Lower lobe of right lung (tissue), 2 donors: ENCODE results near the gene TMCO2. TPM values are rescaled to one million over a fixed set of nuclear protein-coding genes. Genes with fewer than 3 reads are reported as not detected.

ENCODE experiments used
- ATAC-seq, 2 donors: fragments of 200-7000 bp; cut with Tn5 transposase; one replicate each; pipeline ENCODE4 v1.9.1; 2020 to 2022; ENCODE audit warnings: mild to moderate bottlenecking in 2 of 2, moderate library complexity in 2 of 2
- DNase-seq: peaks from one replicate; pipeline ENCODE4 v3.0.0-alpha.2; 2020
- H3K27ac ChIP-seq: fragments of 200-600 bp; one replicate; pipeline ENCODE4 v1.8.0; 2022
- H3K27me3 ChIP-seq: fragments of 200-600 bp; one replicate; pipeline ENCODE4 v1.8.0; 2022; ENCODE audit warnings: low read depth
- H3K36me3 ChIP-seq: fragments of 200-600 bp; one replicate; pipeline ENCODE4 v1.8.0; 2022; ENCODE audit warnings: mild to moderate bottlenecking
- H3K4me1 ChIP-seq: fragments of 200-600 bp; one replicate; pipeline ENCODE4 v1.8.0; 2022
- H3K4me3 ChIP-seq: fragments of 200-600 bp; one replicate; pipeline ENCODE4 v1.8.0; 2022; ENCODE audit warnings: mild to moderate bottlenecking
- H3K9me3 ChIP-seq: fragments of 200-600 bp; one replicate; pipeline ENCODE4 v1.8.0; 2022
- intact Hi-C: fragments of 100-400 bp; cut with DNase I; formaldehyde crosslinking; loops from one replicate; pipeline ENCODE4 v1.11.0; 2022
- total RNA-seq: library from RNA; stranded (reverse); fragmentation: NEBNext Ultra II Directional; extraction: Animal tissue kit (Norgen Biotek cat#: 25700); gene quantifications from one replicate; pipeline ENCODE4 v1.2.1, GENCODE V29; 2021
- TF ChIP-seq, protein P1 (sequence below): fragments of 200-600 bp; IDR thresholded peaks from one replicate; pipeline ENCODE4 v1.8.0; 2022; ENCODE audit warnings: antibody characterized with exemption, mild to moderate bottlenecking
- donor health status: DM: no; HTN: yes; CAD: no; lungs with severe emphysema.

The TMCO2 gene
- total RNA-seq, 1 donor from 2014 or later: not detected

DNA sequence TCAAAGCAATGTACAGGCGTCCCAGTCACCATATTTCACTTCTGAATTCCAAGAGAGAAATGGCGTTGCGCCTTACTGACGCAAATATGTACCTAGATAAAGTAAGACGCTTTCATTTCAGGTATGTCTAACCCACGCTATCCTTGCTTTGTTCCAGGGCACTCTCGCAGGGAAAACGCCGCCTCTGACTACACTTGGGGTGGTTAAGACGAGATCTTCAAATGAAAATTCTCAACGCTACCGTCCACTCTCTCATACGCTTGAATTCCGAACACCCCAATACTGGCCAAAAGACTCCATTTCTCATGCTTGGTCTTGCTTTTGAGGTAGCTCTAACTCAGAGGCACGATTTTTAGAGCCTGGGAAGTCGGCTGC is 9.6 kb downstream of the TMCO2 start:
- Histone ChIP-seq H3K4me3 (peak overlapping the region; percentile 99), H3K36me3 (peaks cover 26% of the 10 kb centered on the region), H3K27ac (peak overlapping the region; percentile 98), H3K9me3 (no peaks in the 10 kb centered on the region), H3K4me1 (peaks cover 34% of the 10 kb centered on the region), H3K27me3 (no peaks in the 10 kb centered on the region)
- ATAC-seq (peak; percentile 1 to 44), DNase-seq (no peak)
- TF ChIP-seq, protein P1, sequence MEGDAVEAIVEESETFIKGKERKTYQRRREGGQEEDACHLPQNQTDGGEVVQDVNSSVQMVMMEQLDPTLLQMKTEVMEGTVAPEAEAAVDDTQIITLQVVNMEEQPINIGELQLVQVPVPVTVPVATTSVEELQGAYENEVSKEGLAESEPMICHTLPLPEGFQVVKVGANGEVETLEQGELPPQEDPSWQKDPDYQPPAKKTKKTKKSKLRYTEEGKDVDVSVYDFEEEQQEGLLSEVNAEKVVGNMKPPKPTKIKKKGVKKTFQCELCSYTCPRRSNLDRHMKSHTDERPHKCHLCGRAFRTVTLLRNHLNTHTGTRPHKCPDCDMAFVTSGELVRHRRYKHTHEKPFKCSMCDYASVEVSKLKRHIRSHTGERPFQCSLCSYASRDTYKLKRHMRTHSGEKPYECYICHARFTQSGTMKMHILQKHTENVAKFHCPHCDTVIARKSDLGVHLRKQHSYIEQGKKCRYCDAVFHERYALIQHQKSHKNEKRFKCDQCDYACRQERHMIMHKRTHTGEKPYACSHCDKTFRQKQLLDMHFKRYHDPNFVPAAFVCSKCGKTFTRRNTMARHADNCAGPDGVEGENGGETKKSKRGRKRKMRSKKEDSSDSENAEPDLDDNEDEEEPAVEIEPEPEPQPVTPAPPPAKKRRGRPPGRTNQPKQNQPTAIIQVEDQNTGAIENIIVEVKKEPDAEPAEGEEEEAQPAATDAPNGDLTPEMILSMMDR: no peak
- intact Hi-C loops: no loop called here

DNA sequence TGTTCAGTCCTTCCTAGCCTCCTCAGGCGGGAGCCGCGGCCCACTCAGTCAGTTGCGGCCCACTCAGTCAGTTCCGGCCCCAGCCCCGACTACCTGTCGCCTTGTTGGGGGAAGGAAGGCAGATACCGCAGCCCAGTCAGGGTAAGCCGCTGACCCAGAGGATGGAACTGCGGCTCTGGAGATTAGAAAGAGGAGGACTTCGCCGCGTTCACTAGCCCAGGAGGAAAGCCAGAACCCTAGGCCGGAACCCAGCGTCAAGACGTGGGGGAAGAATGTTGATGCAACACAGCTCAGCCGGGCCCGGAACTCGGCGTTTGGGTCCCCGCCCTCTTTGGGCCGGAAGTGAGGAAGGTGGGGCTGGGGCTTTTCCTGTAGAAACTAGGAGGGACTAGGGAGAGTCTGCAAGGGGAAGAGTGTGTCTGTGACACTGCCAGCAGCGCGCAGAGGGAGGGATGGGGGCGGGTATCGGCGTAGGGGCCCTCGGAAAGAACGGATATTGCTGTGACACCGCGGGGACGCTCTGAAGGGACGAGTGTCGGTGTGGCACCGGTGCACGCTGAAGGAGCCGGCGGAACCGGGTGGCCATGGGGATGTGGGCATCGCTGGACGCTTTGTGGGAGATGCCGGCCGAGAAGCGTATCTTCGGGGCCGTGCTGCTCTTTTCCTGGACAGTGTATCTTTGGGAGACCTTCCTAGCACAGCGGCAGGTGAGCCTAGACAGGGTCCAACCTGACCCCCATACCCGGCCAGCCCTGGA is 10.1 kb downstream of the TMCO2 start, which contains the start of gene ZMPSTE24:
Gene ZMPSTE24 (plus strand): TSS at position 549 of the 757 bp plus-strand sequence. CDS start 36 bp downstream, at position 585.
- intact Hi-C loops: no loop called here
- H3K27ac ChIP-seq: peak within 1 kb of the TSS; percentile 98
- peaks cover 32% of the 10 kb centered on the region for H3K36me3 ChIP-seq
- DNase-seq (peak; percentile 95), ATAC-seq (peak; percentile 99 to 100)
- no peaks in the 10 kb centered on the region for H3K9me3 ChIP-seq
- peaks cover 38% of the 10 kb centered on the region for H3K4me1 ChIP-seq
- peak within 1 kb of the TSS; percentile 99 for H3K4me3 ChIP-seq
- H3K27me3 ChIP-seq: no peaks in the 10 kb centered on the region
- TF ChIP-seq, protein P1: no peak

DNA sequence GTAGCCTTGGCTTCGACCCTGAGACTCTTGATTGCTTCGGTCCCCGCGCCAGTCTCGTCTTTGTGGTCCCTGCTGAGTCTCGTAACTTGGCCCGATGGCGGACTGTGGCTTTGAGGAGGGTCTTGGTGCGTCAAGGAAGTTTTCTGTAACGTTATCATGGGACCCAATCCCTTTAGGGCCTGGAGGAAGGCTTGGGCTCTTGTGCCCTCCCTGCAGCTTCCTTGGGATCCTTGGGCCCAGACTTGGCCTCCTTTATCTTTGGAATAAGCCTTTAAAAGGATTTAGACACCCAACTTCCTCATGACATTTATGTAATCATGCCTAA is 10.7 kb downstream of the TMCO2 start:
- Histone ChIP-seq H3K27ac (peak overlapping the region; percentile 98), H3K4me1 (peaks cover 43% of the 10 kb centered on the region), H3K4me3 (peak overlapping the region; percentile 99), H3K27me3 (no peaks in the 10 kb centered on the region), H3K36me3 (peaks cover 37% of the 10 kb centered on the region), H3K9me3 (no peaks in the 10 kb centered on the region)
- TF ChIP-seq, protein P1: no peak
- ATAC-seq (peak in 1 of 2 donors; percentile 2), DNase-seq (no peak)
- intact Hi-C loops: no loop called here

DNA sequence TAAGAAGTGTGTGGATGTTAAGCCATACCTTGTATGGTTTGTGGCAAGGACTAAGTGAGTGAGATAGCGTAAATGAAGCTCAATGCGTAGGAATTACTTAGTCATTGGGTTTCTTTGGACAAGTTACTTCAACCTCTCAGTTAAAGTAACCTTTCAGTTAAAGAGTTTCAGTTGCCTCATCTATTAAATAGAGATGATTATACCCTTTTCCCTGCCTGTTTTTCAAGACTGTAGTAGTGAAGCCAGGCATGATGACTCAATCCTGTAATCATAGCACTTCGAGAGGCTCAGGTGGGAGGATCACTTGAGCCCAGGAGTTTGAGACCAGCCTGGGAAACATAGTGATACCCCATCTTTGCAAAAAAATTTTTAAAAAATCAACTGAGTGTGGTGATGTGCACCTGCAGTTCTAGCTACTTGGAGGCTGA is 16.6 kb downstream of the TMCO2 start:
- no peak for ATAC-seq
- H3K27me3 ChIP-seq: no peaks in the 10 kb centered on the region
- DNase-seq: no peak
- intact Hi-C loops: no loop called here
- no peak overlapping the region for H3K27ac ChIP-seq
- H3K36me3 ChIP-seq: peaks cover 76% of the 10 kb centered on the region
- TF ChIP-seq, protein P1: no peak
- no peak overlapping the region for H3K4me3 ChIP-seq
- H3K9me3 ChIP-seq: no peaks in the 10 kb centered on the region
- peaks cover 19% of the 10 kb centered on the region for H3K4me1 ChIP-seq

DNA sequence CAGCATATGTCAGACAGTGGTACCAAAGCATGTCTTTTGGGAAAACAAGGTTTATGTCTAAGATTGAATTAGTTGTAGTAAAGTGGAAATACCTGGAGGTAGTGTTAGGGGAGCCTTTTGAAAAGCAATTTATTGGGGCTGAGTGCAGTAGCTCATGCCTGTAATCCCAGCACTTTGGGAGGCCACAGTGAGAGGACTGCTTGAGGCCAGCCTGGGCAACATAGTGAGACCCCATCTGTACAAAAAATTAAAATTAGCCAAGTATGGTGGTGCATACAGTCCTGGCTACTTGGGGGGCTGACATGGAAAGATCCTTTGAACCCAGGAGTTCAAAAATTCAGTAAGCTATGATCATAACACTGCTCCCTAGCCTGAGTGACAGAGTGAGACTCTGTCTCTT is 17.6 kb downstream of the TMCO2 start:
- TF ChIP-seq, protein P1: no peak
- H3K4me1 ChIP-seq: peaks cover 10% of the 10 kb centered on the region
- intact Hi-C loops: no loop called here
- no peaks in the 10 kb centered on the region for H3K27me3 ChIP-seq
- peaks cover 80% of the 10 kb centered on the region for H3K36me3 ChIP-seq
- DNase-seq: no peak
- no peaks in the 10 kb centered on the region for H3K9me3 ChIP-seq
- no peak for ATAC-seq
- no peak overlapping the region for H3K4me3 ChIP-seq
- no peak overlapping the region for H3K27ac ChIP-seq
